ENCODE measurements around the gene PPP1R3G.
"Not testable (repeated sequence)": the region's sequence is repeated elsewhere in the genome, so short reads cannot be mapped to it uniquely, and the experiment has no call there.

Gene PPP1R3G

GRCh38 chr6:5119090-5119951, 34.2 kb downstream of the PPP1R3G start:
- DNase-seq (ENCODE audit: low read depth, low spot score), result no peak

- DNase-seq (ENCODE audit: low read depth, low spot score), result no peak
Observed at GRCh38 chr6:5120011-5120410, 34.9 kb downstream of the PPP1R3G start.

- not testable (repeated sequence) for DNase-seq (ENCODE audit: low read depth, low spot score)
Observed at GRCh38 chr6:5120543-5120942, 35.4 kb downstream of the PPP1R3G start.

- DNase-seq (ENCODE audit: low read depth, low spot score), result no peak
Observed at GRCh38 chr6:5121479-5121878, 36.3 kb downstream of the PPP1R3G start.

GRCh38 chr6:5121956-5122355, 36.8 kb downstream of the PPP1R3G start:
- DNase-seq (ENCODE audit: low read depth, low spot score), result no peak

- DNase-seq (ENCODE audit: low read depth, low spot score), result no peak
Observed at GRCh38 chr6:5122504-5123112, 37.5 kb downstream of the PPP1R3G start.

- no peak for DNase-seq (ENCODE audit: low read depth, low spot score)
Observed at GRCh38 chr6:5123296-5124143, 38.4 kb downstream of the PPP1R3G start.

- DNase-seq (ENCODE audit: low read depth, low spot score), result no peak
Observed at GRCh38 chr6:5124526-5124925, 39.4 kb downstream of the PPP1R3G start.

GRCh38 chr6:5125152-5126006, 40.2 kb downstream of the PPP1R3G start:
- DNase-seq (ENCODE audit: low read depth, low spot score), result no peak

GRCh38 chr6:5126214-5126613, 41.1 kb downstream of the PPP1R3G start:
- no peak for DNase-seq (ENCODE audit: low read depth, low spot score)

- DNase-seq (ENCODE audit: low read depth, low spot score), result no peak
Observed at GRCh38 chr6:5127106-5127687, 42.1 kb downstream of the PPP1R3G start.

- DNase-seq (ENCODE audit: low read depth, low spot score), result no peak
Observed at GRCh38 chr6:5128351-5128750, 43.2 kb downstream of the PPP1R3G start.

- DNase-seq (ENCODE audit: low read depth, low spot score), result no peak
Observed at GRCh38 chr6:5130135-5130866, 45.2 kb downstream of the PPP1R3G start.

GRCh38 chr6:5132731-5133130, 47.6 kb downstream of the PPP1R3G start:
- no peak for DNase-seq (ENCODE audit: low read depth, low spot score)

GRCh38 chr6:5133943-5134342, 48.8 kb downstream of the PPP1R3G start:
- no peak for DNase-seq (ENCODE audit: low read depth, low spot score)

GRCh38 chr6:5135788-5136376, 50.7 kb downstream of the PPP1R3G start:
- no peak for DNase-seq (ENCODE audit: low read depth, low spot score)

- DNase-seq (ENCODE audit: low read depth, low spot score), result no peak
Observed at GRCh38 chr6:5136851-5137250, 51.7 kb downstream of the PPP1R3G start.

All from smooth muscle cell of the brain vasculature (primary cell).